Suprapubic skin (tissue), 3 donors: ENCODE results near the gene RAB17.

ENCODE experiments used
- EP300 ChIP-seq: sonication (generic); formaldehyde crosslinking; IDR thresholded peaks from one replicate; pipeline ENCODE4 v1.6.1; 2017; ENCODE audit warnings: antibody characterized with exemption
- TF ChIP-seq, protein P1 (sequence below), 2 donors: fragments of 200-600 bp in 1 of 2; fragments of 450-650 bp in 1 of 2; sonication (generic) in 1 of 2; IDR thresholded peaks; one replicate each; pipeline ENCODE4 v1.5.1; 2016 to 2019; ENCODE audit warnings: antibody characterized with exemption in 2 of 2, mild to moderate bottlenecking in 1 of 2, moderate library complexity in 1 of 2

DNA sequence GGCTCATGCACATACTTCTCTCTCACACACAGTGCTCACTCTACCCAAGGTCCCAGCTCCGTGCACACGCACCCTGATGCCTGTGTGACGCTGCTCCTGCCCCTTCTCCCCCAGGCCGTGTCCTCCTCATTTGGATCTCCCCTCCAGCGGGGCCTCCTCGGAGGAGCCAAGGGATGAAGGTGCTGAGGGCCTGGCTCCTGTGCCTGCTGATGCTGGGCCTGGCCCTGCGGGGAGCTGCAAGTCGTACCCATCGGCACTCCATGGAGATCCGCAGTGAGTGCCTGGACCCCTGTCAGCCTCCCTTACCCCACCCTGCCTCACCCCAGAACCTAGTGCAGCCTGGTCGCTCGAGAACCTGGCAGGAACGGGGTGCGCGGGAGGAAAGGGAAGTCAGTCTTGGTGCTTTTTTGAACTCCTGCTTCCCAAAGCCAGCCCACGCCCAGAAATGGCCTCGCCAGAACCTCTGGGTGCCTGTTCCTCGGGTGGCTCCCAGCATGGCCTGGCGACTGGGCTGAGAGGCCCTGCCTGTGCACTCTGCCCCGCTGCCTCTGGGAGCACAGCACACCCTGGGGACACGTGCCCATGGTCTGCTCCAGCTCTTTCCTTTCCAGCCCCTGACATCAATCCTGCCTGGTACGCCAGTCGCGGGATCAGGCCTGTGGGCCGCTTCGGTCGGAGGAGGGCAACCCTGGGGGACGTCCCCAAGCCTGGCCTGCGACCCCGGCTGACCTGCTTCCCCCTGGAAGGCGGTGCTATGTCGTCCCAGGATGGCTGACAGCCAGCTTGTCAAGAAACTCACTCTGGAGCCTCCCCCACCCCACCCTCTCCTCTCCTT, 23.9 kb downstream of the RAB17 start, which contains the start of gene PRLH:
- TF ChIP-seq, protein P1, sequence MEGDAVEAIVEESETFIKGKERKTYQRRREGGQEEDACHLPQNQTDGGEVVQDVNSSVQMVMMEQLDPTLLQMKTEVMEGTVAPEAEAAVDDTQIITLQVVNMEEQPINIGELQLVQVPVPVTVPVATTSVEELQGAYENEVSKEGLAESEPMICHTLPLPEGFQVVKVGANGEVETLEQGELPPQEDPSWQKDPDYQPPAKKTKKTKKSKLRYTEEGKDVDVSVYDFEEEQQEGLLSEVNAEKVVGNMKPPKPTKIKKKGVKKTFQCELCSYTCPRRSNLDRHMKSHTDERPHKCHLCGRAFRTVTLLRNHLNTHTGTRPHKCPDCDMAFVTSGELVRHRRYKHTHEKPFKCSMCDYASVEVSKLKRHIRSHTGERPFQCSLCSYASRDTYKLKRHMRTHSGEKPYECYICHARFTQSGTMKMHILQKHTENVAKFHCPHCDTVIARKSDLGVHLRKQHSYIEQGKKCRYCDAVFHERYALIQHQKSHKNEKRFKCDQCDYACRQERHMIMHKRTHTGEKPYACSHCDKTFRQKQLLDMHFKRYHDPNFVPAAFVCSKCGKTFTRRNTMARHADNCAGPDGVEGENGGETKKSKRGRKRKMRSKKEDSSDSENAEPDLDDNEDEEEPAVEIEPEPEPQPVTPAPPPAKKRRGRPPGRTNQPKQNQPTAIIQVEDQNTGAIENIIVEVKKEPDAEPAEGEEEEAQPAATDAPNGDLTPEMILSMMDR (IDR thresholded peaks at IDR 0.05), result no peak
- TF ChIP-seq EP300, result no peak
